HL-60/S4 treated with phorbol 12-myristate 13-acetate at 8.2 ng/mL for 4 days and 3 days (cell line): ENCODE results near the gene NEU4.
"Not testable (repeated sequence)": the region's sequence is repeated elsewhere in the genome, so short reads cannot be mapped to it uniquely, and the experiment has no call there.

Experiments used
- in situ Hi-C: fragments of 300-500 bp; cut with MboI; formaldehyde crosslinking; loops from 2 replicates; pipeline ENCODE4 v1.15.0; 2022; ENCODE audit warnings: low sequenced_read_pairs

NEU4 gene

GRCh38 chr2:241808721-241809382 is at the start of gene NEU4:
NEU4 (plus strand) TSS chr2:241809193; CDS start chr2:241814485, 5,292 bp downstream.
- in situ Hi-C loops = no loop called here

DNA sequence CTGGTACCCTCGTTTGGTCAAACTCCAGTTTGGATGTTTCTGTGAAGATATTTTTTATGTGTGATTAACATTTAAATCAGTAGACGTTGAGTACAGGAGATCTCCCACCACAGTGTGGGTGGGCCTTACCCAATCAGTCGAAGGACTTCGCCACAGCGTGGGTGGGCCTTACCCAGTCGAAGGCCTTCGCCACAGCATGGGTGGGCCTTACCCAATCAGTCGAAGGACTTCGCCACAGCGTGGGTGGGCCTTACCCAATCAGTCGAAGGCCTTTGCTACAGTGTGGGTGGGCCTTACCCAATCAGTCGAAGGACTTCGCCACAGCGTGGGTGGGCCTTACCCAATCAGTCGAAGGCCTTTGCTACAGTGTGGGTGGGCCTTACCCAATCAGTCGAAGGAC is 49.1 kb upstream of the NEU4 start:
- in situ Hi-C loops = not testable (repeated sequence)

DNA sequence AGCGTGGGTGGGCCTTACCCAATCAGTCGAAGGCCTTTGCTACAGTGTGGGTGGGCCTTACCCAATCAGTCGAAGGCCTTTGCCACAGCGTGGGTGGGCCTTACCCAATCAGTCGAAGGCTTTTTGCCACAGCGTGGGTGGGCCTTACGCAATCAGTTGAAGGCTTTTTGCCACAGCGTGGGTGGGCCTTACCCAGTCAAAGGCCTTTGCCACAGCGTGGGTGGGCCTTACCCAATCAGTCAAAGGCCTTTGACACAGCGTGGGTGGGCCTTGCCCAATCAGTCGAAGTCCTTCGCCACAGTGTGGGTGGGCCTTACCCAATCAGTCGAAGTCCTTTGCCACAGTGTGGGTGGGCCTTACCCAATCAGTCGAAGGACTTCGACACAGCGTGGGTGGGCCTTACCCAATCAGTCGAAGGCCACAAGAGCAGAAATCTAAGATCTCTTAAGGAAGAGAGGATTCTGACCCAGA is 48.7 kb upstream of the NEU4 start:
- in situ Hi-C loops = no loop called here

DNA sequence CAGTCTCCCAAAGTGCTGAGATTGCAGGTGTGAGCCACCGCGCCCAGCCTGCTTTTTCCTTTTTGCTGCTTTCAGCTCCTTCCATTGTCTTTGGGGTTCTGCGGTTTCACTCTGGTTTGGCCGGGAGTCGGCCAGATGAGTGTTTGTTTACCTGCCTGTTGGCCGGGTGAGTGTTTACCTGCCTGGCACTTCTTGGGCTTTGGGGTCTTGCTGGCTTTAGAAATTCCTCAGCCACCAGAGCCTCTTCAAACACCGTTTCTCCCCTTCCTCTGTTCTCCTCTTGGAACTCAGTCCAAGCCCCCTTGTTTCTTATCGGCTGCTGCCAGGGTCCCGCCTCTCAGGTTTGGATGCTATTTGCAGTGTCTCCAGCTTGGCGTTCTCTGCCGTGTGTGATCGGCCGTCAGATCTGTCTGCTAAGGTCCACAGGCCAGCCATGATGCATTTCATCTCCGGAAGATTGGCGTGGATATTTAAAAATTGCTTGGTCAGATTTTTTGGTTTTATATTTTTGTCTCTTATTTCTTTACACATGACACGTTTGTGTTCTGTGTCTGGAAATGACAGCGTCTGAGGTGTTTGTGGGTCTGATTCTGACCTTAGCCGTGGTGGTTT is 46.6 kb upstream of the NEU4 start:
- in situ Hi-C loops = no loop called here

DNA sequence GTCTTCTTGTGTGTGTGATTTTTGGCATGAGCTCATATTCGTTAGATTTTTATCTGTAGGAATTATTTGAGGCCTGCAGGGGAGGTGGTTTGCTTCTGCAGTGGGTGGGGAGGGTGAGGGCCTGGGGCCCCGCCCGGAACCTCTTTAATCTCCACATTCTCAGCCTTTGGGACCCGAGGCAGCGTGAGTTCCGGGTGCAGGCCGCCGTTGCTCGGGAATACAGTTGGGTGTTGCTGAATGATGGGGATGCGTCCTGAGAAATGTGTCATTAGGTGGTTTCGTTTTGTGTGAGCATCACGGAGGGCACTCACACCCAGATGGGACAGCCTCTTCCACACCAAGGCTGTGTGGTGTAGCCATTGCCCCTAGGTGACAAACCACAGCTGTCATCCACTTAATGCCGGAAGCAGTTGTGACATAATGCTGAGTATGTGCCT is 46.0 kb upstream of the NEU4 start:
- in situ Hi-C loops = no loop called here

- in situ Hi-C loops = no loop called here
These were observed 45.3 kb upstream of the NEU4 start for GRCh38 chr2:241763551-241764274.

DNA sequence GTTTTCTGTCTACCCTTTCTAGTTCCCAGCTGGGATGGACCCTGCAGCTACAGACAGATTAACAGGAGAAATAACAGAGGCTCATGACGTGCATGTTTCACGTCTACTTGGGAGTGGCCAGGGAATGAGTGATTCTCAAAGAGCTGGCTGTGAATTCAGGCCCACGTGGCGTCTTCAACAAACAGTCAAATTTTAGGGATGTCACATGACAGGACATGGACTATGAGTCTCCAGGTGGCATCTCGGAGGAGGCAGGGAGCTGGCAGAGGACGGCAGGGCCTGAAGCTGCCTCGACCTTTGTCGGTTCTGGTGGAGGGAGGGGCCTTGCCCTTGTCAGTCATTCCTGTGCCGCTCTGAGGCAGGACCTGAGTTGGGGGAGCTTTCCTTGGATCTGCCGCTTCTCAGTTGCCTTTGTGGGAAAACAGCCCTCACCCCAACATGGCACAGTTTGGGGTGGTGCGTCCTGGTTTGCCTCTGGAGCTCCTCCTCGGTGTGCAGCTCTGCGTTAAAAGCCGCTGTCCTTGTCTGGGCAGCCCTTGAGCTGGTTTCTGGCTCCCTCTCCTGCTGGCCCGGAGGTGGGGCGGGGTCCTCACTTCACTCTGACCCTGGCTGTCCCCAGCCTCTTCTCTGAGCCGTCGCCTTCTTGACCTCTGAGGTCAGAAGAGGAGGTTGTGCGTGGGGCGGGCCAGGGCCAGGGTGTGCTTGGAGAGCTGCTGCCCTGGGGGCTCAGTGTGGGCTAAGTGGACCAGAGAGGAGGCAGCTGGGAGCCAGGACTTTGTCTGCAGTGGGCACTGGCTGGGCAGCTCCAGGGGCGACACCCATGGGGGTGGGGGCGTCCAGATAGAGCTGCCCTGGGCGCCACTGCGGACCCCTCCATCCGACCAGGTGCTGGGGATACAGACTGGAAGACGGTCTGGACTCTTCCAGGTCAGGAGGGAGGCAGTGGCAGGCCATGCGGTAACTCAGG is 44.4 kb upstream of the NEU4 start:
- in situ Hi-C loops = no loop called here

GRCh38 chr2:241767464-241768250 is 41.3 kb upstream of the NEU4 start:
- in situ Hi-C loops = no loop called here

DNA sequence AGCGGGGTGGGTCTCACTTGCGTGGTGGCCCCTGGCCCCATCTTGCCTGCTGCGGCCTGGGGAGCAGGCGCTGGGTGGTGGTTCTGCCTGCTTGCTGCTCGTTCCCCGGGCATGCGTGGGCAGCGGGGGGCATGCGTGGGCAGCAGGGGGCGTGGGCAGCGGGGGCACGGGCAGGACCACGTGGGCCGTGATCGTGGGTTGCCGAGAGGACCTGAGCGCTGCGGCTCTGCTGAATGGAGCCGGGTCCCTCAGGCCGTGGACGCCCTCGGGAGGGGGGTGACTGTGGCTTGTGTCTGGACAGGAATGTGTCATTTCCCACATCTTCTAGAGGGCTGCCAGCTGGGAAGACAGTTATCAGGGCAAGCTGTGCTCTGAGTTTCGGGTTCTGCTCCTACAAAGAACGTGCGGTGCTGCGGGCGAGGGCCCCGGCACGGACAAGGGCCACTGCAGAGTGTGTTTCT is 40.7 kb upstream of the NEU4 start:
- in situ Hi-C loops = no loop called here

DNA sequence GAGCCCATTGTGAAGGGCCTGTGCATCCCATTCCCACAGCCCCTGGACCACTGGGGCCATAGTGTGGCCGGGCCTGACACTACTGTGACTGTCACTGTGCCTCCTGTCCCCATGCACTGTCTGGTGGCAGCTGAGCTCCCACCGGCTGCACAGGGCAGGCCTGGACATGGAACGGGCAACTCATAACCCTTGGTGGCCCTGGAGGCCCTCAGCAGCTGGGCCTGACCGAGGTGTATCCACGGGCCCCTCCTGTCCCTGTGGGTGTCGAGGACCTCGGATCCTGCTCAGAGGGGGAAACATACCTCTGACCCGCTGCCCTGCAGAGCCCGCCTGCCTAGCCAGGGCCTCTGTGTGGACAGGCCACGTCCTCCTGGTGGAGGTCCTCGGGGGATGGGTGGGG is 40.1 kb upstream of the NEU4 start:
- in situ Hi-C loops = no loop called here

DNA sequence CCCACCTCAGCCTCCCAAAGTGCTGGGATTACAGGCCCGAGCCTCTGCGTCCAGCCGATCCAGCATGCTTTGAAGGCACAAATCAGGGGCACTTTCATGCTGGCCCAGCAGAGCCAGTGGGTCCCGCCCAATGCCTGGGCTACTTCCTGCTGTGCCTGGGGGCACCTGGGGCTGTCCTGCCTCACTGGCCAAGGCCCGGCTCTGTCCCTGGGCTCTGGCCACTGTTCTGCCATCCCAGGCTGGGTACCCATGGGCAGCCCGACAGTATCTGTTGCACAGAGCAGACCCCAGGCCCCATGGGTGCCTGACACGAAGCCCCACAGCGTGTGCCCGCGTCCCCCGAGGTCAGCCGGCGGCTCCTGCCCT is 39.2 kb upstream of the NEU4 start:
- in situ Hi-C loops = no loop called here

GRCh38 chr2:241770185-241770935 is 38.6 kb upstream of the NEU4 start:
- in situ Hi-C loops = no loop called here

DNA sequence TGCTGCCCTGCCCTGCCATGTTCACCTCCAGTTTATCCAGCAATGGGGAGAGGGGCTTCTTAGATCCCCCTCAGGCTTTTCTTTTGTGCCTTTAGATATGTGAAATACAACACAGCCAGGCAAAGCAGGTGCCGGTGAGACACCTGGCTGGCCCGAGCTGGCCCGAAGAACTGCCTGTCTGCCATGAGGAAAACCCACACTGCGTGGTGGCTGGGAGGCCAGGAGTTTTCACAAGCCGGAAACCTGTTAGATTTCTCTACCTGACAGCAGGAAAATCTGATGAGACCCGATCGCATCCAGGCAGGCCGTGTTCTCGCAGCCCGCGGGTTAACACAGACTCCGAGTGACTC is 38.1 kb upstream of the NEU4 start:
- in situ Hi-C loops = no loop called here

- in situ Hi-C loops = no loop called here
These were observed 37.5 kb upstream of the NEU4 start for GRCh38 chr2:241771286-241772062.

- in situ Hi-C loops = no loop called here
These were observed 36.9 kb upstream of the NEU4 start for GRCh38 chr2:241772063-241772499.

DNA sequence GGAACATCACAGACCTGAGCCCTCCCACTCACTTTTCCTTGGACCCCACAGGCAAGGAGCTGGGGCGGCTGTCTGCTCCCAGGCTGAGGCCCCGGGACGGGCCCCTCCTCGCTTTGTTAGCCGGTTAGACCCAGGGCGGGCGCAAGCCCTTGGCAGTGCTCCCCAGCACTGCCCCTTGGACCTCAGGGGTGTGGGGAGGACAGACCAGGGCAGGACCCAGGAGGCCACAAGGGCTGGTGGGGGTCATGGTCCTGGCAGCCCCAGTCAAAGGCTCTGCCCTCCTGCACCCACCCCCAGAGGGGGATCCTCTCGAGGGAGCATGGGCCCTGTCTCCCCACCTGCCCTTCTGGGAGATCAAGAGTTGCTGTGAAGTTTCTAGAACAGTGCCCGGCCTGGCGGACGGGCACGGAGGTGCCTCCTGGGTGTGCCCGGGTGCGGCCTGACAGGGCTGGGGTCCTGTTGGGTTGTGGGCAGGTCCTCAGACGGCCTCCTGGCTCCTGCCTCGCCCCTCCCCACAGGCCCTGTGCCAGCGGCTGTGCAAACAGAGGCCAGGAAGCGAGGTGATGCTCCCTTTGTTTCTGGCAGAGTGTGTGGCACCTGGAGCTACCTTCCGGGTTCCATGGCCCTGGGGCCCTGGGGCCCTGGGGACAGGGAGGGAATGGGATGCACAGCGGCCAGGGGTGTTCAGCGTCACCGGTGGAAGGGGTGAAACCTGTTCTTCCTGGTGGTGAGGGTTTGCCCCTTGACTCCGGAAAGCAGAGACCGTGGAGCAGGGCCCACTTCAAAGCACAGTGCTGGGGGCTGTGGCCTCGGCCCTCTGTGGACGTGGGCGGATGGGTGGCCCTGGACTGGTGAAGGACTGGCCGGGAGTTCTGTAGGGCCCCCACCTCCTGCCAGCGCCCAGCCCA is 35.2 kb upstream of the NEU4 start:
- in situ Hi-C loops = no loop called here

DNA sequence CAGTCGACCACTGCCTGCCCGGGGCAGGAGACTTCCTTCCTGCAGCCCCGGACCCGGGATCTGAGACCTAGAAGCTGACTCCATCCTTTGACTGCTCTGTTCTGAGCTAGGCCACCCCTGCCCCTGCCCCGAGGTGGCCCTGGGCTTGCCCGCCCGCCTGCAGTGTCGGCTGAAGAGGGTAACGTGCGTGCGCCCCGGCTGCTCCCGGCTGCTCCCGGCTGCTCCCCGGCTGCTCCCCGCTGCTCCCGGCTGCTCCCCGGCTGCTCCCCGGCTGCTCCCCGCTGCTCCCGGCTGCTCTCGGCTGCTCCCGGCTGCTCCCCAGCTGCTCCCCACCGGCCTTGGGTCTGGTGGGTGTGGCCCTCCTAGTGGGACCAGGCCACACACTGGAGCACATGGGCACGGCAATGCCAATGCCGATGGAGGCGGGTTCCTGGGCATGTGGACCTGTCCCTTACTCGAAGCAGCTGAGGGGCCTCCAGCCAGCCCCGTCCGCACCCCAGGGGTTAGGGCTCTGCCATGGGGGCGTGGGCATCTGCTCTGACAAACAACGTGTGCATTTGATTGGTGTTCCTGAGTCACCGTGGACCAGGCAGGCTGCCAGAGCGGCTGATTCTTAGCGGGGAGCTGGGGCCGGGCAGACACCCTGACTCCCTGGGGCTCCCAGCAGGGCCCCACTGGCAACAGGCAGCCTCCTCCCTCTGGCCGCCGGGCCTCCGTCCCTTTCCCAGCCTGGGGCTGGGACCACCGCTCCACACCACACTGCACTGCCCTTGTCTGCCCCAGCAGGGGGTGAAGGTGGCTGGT is 34.4 kb upstream of the NEU4 start:
- in situ Hi-C loops = no loop called here
